GM19238 (cell line): ENCODE measurements around the gene CCL3.

ENCODE experiments used
- DNase-seq: peaks from one replicate; pipeline ENCODE4 v3.0.0; 2011; ENCODE audit warnings: low spot score; ENCODE audit not compliant: insufficient read length

CCL3 gene

GRCh38 chr17:36049643-36050042, 40.3 kb downstream of the CCL3 start:
- DNase-seq: no peak

DNA sequence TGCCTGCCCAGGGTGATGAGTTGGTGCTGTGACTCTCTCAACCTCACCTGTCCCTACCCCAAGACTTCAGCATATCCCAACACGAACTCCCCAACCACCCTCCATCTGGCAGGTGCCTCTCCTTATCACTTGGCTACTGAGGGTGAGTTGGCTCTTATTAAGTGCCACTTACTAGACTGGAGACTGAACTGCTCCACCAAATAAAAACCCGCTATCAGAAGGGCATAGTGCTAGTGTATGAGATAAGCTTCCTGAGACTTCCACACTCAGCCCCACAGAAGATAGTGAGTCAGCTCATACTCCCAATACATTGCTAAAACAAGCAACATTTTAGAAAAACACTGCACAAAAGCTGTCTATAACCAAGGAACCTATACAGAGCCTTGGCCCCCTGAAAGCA, 41.9 kb downstream of the CCL3 start:
- DNase-seq: no peak
